Activated T-cell treated with anti-CD3 and anti-CD28 coated beads, Interleukin-2, amount 50 U/mL, for 24 hours (primary cell): ENCODE measurements around the gene MT1G.

Source experiments
- DNase-seq: peaks from one replicate; pipeline ENCODE4 v3.0.0-alpha.2; 2020
- H3K27ac Mint-ChIP-seq: 2 replicates; pipeline ENCODE4 v1.8.0; 2020; ENCODE audit warnings: mild to moderate bottlenecking, mixed read lengths
- H3K27me3 Mint-ChIP-seq: 2 replicates; pipeline ENCODE4 v1.8.0; 2020; ENCODE audit warnings: mixed read lengths
- H3K36me3 Mint-ChIP-seq: 2 replicates; pipeline ENCODE4 v1.8.0; 2020; ENCODE audit warnings: low read depth, mixed read lengths
- H3K4me1 Mint-ChIP-seq: 2 replicates; pipeline ENCODE4 v1.8.0; 2020; ENCODE audit warnings: low read depth, mixed read lengths
- H3K4me3 Mint-ChIP-seq: 2 replicates; pipeline ENCODE4 v1.8.0; 2020; ENCODE audit warnings: mild to moderate bottlenecking, moderate library complexity, mixed read lengths
- H3K9me3 Mint-ChIP-seq: 2 replicates; pipeline ENCODE4 v1.8.0; 2020; ENCODE audit warnings: mixed read lengths

Gene MT1G

DNA sequence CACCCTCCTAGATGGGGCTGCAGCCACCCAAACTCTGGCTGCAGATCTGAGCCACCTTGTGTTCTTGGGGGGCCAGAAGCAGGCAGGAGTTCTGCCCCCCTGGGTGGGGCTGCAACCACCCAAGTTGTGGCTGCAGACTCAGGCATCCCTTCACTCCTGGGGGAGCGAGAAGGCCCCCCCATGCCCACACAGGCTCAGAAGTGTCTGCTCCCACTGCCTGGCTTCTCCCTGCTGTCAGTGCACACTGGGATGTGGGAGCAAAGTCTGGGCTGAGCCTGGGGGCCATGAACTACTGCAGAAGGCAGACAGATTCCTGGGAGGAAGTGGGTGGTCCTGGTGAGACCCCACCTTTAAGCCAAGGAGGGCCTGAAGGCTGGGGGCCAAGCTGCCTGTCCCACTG is 27.4 kb upstream of the MT1G start:
- Mint-ChIP-seq H3K9me3 (no peaks in the 10 kb centered on the region), H3K36me3 (no peaks in the 10 kb centered on the region), H3K4me3 (no peak overlapping the region), H3K27ac (no peak overlapping the region), H3K4me1 (no peaks in the 10 kb centered on the region), H3K27me3 (no peaks in the 10 kb centered on the region)
- peak; percentile 21 for DNase-seq

DNA sequence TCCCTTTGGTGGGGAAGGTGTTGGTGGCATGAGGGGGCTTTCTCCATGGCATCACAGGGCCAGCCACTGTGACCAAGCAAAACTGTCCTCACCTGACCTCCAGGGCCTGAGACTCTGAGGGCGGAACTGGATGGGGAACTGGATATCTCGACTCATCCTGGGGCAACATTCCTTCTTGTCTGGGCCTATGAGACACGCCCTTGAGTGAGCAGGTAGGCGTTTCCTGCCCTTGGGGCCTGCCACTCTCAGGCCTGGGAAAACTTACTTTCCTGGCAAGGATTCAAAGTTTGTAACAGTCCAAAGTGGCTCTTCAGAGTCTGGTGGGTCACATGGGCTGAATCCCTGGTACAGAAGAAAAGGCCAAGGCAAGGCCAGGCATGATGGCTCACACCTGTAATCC is 24.0 kb upstream of the MT1G start:
- peaks cover under 1% of the 10 kb centered on the region for H3K36me3 Mint-ChIP-seq
- no peak overlapping the region for H3K4me3 Mint-ChIP-seq
- no peak overlapping the region for H3K27ac Mint-ChIP-seq
- no peaks in the 10 kb centered on the region for H3K4me1 Mint-ChIP-seq
- H3K27me3 Mint-ChIP-seq, result no peaks in the 10 kb centered on the region
- no peaks in the 10 kb centered on the region for H3K9me3 Mint-ChIP-seq
- DNase-seq, result peak; percentile 6

DNA sequence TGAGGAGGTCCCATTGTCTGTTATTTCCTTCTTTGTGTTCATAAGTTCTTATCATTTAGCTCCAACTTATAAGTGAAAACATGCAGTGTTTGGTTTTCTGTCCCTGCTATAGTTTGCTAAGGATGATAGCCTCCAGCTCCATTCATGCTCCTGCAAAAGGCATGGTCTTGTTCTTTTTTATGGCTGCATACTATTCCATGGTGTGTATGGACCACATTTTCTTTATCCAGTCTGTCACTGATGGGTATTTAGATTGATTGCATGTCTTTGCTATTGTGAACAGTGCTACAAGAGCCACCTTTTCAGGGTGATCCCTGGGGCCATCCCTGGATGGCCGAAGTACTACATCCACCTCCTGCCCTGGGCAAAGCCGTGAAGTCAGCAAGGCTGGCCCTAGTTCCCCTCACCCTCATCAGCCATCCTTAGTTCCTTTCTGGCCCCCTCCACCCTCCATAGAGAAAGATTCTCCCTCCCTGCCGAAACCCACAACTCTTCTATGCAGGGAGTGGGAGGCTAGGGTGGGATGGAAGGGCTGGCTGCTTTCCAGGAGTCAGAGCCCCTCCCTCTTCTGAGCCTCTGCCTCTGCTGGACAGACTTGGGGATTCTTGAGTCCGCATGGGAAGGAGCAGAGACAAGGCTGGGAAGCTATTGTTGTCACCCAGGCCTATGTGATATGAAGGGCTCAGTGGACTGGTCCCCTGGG is 22.7 kb upstream of the MT1G start:
- DNase-seq, result no peak
- Mint-ChIP-seq H3K36me3 (peaks cover 12% of the 10 kb centered on the region), H3K9me3 (peaks cover 2% of the 10 kb centered on the region), H3K4me3 (no peak overlapping the region), H3K4me1 (no peaks in the 10 kb centered on the region), H3K27ac (no peak overlapping the region), H3K27me3 (no peaks in the 10 kb centered on the region)

DNA sequence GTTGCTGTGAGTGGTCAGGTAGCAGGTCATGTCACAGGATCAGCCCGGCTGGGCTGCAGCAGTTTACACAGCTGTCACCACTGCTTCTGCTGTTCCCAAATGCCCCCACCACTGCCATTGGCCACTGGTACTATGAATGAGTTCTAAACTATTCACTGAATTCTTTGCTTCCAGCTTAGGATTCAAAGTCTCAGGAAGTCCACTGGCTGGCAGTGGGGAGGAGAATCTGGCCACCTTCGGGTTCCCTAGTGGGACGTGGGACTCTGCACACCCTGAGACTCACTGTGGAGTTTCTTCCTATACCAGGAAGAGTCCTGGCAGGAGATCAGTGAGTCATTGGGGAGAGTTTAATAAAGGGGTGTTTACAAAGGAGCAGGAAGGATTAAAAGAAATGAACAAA is 21.3 kb upstream of the MT1G start:
- Mint-ChIP-seq H3K36me3 (peaks cover 16% of the 10 kb centered on the region), H3K4me3 (no peak overlapping the region), H3K4me1 (peaks cover 4% of the 10 kb centered on the region), H3K27me3 (no peaks in the 10 kb centered on the region), H3K9me3 (peaks cover 2% of the 10 kb centered on the region), H3K27ac (no peak overlapping the region)
- no peak for DNase-seq

DNA sequence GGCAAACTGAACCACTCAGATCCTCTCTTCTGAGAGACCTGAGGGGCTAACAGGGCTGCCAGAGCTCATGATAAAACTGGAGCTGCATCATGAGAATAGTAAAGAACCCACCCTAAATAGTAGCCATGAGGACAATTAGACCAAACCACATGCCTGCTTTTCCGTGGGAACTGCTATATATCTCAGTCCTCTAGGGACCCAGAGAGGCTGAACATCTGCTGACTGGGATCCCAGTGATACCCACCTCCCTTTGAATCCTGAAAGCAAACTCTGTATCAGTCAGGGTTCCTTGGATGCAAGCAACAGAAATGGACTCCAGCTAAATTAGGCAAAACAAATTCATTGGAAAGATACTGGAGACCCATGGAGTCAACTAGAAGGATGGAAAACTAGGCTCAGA is 20.9 kb upstream of the MT1G start:
- no peak overlapping the region for H3K27ac Mint-ChIP-seq
- H3K27me3 Mint-ChIP-seq, result no peaks in the 10 kb centered on the region
- no peak overlapping the region for H3K4me3 Mint-ChIP-seq
- peaks cover 8% of the 10 kb centered on the region for H3K4me1 Mint-ChIP-seq
- peaks cover 2% of the 10 kb centered on the region for H3K9me3 Mint-ChIP-seq
- peaks cover 20% of the 10 kb centered on the region for H3K36me3 Mint-ChIP-seq
- no peak for DNase-seq

DNA sequence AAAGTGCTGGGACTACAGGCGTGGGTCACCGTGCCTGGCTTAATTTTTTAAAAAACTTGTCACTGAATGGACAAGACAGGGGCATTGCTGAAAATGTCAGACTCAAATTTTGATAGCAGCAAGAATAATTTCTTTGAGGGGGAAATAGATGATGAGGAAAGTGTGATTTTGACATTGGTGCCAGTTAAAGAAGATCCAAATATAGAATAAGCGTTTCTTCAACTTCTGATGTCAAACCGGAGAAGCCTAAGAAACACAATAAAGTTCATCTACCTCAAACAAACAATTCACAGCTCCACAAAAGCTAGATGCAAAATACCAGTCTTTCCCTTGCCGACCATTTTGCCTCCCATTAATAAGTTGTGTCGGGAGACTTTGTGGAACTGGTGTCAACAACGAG is 18.9 kb upstream of the MT1G start:
- H3K4me1 Mint-ChIP-seq, result peaks cover 20% of the 10 kb centered on the region
- no peaks in the 10 kb centered on the region for H3K27me3 Mint-ChIP-seq
- no peak overlapping the region for H3K27ac Mint-ChIP-seq
- no peak for DNase-seq
- no peak overlapping the region for H3K4me3 Mint-ChIP-seq
- peaks cover 28% of the 10 kb centered on the region for H3K36me3 Mint-ChIP-seq
- peaks cover 2% of the 10 kb centered on the region for H3K9me3 Mint-ChIP-seq

DNA sequence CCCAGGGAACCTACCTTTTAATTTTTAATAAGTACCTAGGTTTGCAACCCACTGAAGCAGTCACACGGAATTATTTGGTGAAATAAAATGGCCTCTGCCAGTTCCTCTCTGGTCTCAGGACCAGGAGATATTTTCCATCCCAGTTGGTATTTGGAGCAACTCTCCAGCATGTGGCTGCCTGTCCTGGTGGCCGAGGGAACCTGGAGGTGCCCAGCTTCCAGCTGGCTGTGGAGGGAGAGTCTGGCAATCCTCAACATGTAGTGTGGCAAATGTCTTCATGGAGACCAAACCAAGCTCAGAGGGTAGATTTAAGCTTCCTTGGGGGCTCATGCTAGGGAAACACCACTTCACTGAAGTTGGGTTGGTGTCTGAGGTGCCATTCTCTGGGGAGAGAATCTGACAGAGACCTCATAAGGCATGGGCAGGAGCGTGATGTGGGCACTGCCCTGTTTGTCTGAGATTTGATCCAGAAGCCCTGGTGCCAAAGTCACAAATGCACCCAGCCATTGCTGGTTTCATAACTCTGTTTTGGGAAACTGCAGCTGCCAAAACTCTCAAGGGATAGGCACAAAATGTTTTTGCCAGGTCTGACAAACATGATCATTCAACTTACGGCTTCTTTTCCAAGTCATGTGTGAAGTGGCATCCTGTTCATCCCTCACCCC is 17.2 kb upstream of the MT1G start:
- DNase-seq, result no peak
- Mint-ChIP-seq H3K9me3 (peaks cover 2% of the 10 kb centered on the region), H3K27ac (no peak overlapping the region)

DNA sequence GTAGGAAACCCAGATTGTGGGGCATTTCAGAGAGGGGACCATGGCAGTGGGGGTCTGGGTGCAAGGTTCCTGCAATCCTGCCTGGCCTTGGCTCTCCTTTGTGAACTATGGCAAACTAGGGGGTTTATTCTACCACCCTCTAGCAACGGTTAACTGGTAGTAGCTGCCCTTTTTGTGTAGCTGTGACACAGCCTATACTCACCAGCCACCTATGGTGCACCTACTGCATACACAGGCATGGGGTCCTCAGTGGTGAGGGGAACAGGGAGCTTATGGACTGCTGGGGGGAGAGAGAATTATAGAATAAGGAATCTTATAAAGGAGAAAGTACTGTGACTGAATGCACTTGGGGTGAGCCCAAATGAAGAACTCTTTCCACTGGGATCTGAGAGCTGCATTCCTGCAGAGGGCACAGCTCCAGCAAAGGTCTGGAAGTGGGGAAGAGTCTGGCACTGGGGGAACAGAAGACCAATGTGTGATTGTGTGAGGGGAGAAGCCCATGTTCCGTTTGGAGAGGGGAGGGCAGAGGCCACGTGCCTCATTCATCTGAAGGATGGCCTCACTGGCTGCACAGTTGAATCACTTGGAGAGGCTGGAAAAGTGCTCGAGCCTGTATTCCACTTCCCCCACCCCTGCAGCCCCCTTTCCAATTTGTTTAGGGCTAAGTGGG is 16.5 kb upstream of the MT1G start:
- H3K4me3 Mint-ChIP-seq, result peak overlapping the region; percentile 93
- H3K9me3 Mint-ChIP-seq, result peaks cover 2% of the 10 kb centered on the region
- peaks cover 29% of the 10 kb centered on the region for H3K4me1 Mint-ChIP-seq
- no peak overlapping the region for H3K27ac Mint-ChIP-seq
- DNase-seq, result no peak
- H3K36me3 Mint-ChIP-seq, result peaks cover 28% of the 10 kb centered on the region
- no peaks in the 10 kb centered on the region for H3K27me3 Mint-ChIP-seq

More for the DNA sequence above, 17.2 kb upstream of the MT1G start:
- peaks cover 24% of the 10 kb centered on the region for H3K4me1 Mint-ChIP-seq
- no peaks in the 10 kb centered on the region for H3K27me3 Mint-ChIP-seq
- H3K36me3 Mint-ChIP-seq, result peaks cover 28% of the 10 kb centered on the region
- no peak overlapping the region for H3K4me3 Mint-ChIP-seq

DNA sequence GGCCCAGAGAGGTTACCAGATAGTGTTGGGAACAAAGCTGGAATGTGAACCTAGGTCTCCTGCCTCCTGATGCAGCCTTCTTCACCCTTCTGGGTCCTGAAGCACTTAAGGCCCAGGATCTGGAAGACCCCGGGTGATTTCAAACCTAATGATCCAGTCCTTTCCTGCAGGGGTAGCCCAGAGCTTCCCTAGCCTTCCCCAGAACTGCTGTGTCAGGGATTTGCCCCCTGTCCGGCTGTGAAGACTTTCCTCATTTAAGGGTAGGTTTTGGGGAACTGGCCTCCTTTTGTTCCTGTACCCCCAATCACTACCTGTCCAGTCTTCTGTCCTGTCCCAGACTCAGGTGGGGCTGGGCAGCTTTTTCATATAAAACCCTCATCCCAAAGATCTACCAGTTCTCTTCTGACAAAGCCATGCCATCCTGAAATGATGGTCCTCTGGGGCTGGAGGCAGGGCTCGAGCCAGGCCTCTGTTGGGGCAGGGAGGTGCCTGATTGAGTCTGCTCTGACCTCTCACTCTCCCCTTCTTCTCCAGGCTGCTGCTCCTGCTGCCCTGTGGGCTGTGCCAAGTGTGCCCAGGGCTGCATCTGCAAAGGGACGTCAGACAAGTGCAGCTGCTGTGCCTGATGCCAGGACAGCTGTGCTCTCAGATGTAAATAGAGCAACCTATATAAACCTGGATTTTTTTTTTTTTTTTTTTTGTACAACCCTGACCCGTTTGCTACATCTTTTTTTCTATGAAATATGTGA is 15.7 kb upstream of the MT1G start:
- Mint-ChIP-seq H3K36me3 (peaks cover 28% of the 10 kb centered on the region), H3K4me3 (peak overlapping the region; percentile 93), H3K4me1 (peaks cover 29% of the 10 kb centered on the region), H3K27me3 (no peaks in the 10 kb centered on the region), H3K9me3 (peaks cover 2% of the 10 kb centered on the region), H3K27ac (peak overlapping the region; percentile 2)
- DNase-seq, result no peak

DNA sequence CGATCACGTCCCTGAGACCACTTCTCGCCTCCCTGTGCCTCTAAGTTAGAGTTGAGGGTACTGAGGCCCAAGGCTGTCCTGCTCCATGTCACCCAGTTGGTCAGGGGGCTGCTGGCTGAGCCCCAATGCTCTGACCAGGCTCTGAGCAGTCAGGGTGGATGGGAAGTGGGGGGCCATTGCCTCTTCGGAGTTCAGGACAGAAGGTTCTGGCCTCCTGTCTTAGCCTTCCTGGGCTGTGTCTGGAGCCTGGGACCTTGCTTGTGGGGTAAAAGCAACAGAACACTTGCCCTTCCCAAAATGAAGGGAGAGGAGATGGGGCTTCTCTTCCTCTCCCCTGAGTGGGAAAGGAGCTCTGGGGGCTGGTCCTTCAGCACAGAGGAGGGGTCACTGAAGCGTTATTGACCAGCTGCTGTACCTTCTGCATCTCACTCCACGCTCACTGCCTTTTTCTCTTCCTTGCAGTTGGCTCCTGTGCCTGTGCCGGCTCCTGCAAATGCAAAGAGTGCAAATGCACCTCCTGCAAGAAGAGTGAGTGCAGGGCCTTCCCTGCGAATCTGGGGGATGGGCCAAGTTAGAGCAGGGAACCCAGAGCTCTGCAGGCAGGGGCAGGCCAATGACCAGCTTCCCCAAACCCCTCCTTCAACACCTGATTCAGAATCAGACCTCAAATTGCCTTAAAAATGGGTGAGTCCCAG is 15.0 kb upstream of the MT1G start:
- H3K27me3 Mint-ChIP-seq, result no peaks in the 10 kb centered on the region
- H3K4me3 Mint-ChIP-seq, result peak overlapping the region; percentile 93
- H3K9me3 Mint-ChIP-seq, result peaks cover 2% of the 10 kb centered on the region
- DNase-seq, result no peak
- H3K36me3 Mint-ChIP-seq, result peaks cover 28% of the 10 kb centered on the region
- peak overlapping the region; percentile 94 for H3K27ac Mint-ChIP-seq
- H3K4me1 Mint-ChIP-seq, result peaks cover 29% of the 10 kb centered on the region

DNA sequence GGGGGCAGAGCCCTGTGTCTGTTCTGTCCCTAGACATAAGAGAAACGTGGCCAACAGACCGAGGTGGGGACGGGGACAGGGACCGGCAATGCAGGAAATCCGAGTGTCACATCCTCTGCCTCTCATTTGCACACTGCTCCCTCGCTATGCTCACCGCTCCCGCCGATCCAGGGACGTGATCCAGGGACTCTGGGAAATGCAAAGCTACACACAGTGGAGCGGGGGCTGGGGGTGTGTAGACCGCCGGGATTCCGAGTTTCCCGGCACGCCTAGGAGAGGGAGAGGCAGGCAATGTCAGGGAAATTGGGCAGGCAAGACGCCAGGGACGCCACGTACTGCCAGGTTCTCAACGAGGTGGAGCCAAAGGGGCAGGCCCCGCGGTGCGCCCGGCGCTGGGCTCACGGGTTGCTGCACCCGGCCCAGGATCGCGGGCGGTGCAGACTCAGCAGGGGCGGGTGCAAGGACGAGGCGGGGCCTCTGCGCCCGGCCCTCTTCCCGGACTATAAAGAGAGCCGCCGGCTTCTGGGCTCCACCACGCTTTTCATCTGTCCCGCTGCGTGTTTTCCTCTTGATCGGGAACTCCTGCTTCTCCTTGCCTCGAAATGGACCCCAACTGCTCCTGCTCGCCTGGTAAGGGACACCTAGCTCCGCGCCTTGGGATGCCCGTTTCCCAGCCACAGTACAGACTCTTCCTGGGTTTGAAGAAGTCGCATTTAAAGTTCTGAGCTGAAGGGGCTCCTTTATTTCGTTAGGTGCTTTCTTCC is 14.3 kb upstream of the MT1G start, which contains the start of gene MT1X:
Gene MT1X (plus strand): TSS at position 532 of the 764 bp plus-strand sequence. CDS start 71 bp downstream, at position 603.
- DNase-seq, result peak; percentile 94
- Mint-ChIP-seq H3K27me3 (no peaks in the 10 kb centered on the region), H3K4me1 (peaks cover 29% of the 10 kb centered on the region), H3K27ac (peak within 1 kb of the TSS; percentile 94), H3K9me3 (peaks cover 2% of the 10 kb centered on the region), H3K4me3 (peak within 1 kb of the TSS; percentile 93), H3K36me3 (peaks cover 28% of the 10 kb centered on the region)

DNA sequence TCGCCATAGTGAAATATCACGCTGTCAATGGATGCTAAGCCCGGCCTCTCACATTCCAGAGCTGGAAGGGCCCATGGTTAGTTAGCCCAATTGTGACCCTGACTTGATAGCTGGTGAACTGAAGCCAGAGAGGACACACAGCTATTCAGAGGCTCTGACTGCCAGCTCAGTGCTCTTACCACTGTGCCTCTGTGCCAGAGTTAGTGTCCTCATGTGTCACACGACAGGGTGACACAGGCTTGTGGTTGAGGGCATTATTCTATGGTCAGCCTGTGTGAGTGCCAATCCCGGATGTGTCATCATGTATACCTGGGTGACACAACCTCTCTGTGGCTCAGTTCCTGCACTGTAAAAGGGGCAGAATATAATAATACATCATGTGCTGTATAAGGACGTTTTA is 12.0 kb upstream of the MT1G start:
- no peaks in the 10 kb centered on the region for H3K9me3 Mint-ChIP-seq
- H3K36me3 Mint-ChIP-seq, result peaks cover 16% of the 10 kb centered on the region
- H3K4me3 Mint-ChIP-seq, result no peak overlapping the region
- no peak for DNase-seq
- peaks cover 39% of the 10 kb centered on the region for H3K4me1 Mint-ChIP-seq
- H3K27ac Mint-ChIP-seq, result no peak overlapping the region
- H3K27me3 Mint-ChIP-seq, result peaks cover 8% of the 10 kb centered on the region

DNA sequence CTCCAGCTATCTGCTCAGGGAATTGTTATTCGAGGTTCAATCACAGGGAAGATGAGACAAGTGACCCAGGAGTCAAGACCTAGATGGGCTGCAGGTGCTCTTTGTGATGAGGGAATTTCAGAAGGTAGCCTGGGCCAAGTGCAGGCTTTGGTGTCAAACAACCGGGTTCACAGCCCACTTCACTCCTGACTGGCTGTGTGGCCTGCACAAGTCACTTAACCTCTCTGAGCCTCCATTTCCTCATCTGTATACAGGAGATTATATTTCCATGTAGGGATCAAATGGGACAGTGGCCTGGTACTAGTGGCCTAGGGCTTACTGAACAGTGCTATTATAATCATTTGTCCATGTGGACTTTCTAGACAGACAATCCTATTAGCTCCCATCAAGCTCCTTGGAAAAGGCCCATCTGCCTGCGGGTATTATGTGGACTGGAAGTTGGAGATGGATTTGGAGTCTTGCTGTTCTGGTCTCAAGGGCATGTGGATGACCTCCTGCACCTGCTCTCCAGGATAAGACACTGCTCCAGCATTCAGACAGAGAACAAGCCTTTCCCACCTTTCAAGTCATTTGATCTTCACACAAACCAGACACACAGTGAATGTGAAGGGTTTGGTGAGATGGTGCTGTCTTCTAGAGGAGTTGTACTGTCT is 11.3 kb upstream of the MT1G start:
- no peak for DNase-seq
- Mint-ChIP-seq H3K27ac (no peak overlapping the region), H3K36me3 (peaks cover 13% of the 10 kb centered on the region), H3K4me1 (peaks cover 37% of the 10 kb centered on the region), H3K9me3 (no peaks in the 10 kb centered on the region), H3K4me3 (no peak overlapping the region), H3K27me3 (peaks cover 12% of the 10 kb centered on the region)
